A673 (cell line): ENCODE data around the gene CAB39. TPM values are rescaled to one million over a fixed set of nuclear protein-coding genes. Genes with fewer than 3 reads are reported as not detected.

Experiments used
- BruUV-seq: library from RNA; stranded (reverse); fragments of 400-500 nt; replicated peaks from 2 replicates; lab custom pipeline; 2021; lab: Mats Ljungman, UMichigan
- CTCF ChIA-PET: fragments of 300-600 bp; sonication (Branson Sonifier 250); formaldehyde crosslinking; loops from one replicate; lab custom pipeline; 2022; ENCODE audit warnings: antibody characterized with exemption; lab: Charles Lee
- POLR2A ChIA-PET: fragments of 300-600 bp; sonication (Branson Sonifier 250); formaldehyde crosslinking; loops from one replicate; lab custom pipeline; 2022; ENCODE audit warnings: antibody characterized with exemption; ENCODE audit not compliant: low non-redundant PET; lab: Charles Lee
- DNase-seq: peaks from one replicate; pipeline ENCODE4 v3.0.0-alpha.2; 2015; ENCODE audit warnings: low spot score
- H3K27ac ChIP-seq: fragments of 200-600 bp; sonication (generic); 2 replicates; pipeline ENCODE4 v1.5.1; 2016; ENCODE audit warnings: mixed run types, low read depth, mild to moderate bottlenecking, mixed read lengths, antibody characterized with exemption, low read length; ENCODE audit not compliant: poor library complexity, severe bottlenecking
- H3K27me3 ChIP-seq: fragments of 200-600 bp; sonication (generic); replicated peaks from 2 replicates; pipeline ENCODE4 v1.6.1; 2017; ENCODE audit warnings: mixed run types, low read depth, mild to moderate bottlenecking, mixed read lengths, antibody characterized with exemption, low read length; ENCODE audit not compliant: insufficient read depth, poor library complexity
- H3K36me3 ChIP-seq: fragments of 200-600 bp; sonication (generic); 2 replicates; pipeline ENCODE4 v1.6.1; 2016; ENCODE audit warnings: mixed run types, mild to moderate bottlenecking, mixed read lengths, antibody characterized with exemption, low read length; ENCODE audit not compliant: insufficient read depth, poor library complexity, severe bottlenecking
- H3K4me1 ChIP-seq: fragments of 200-600 bp; sonication (generic); 2 replicates; pipeline ENCODE4 v1.6.1; 2017; ENCODE audit warnings: mixed run types, mild to moderate bottlenecking, mixed read lengths, antibody characterized with exemption, low read length; ENCODE audit not compliant: insufficient read depth, poor library complexity, severe bottlenecking
- H3K4me3 ChIP-seq: fragments of 200-600 bp; sonication (generic); 2 replicates; pipeline ENCODE4 v1.5.1; 2016; ENCODE audit warnings: low read depth, mixed run types, mild to moderate bottlenecking, mixed read lengths, low read length; ENCODE audit not compliant: poor library complexity, severe bottlenecking
- H3K9me3 ChIP-seq: fragments of 200-600 bp; sonication (generic); 2 replicates; pipeline ENCODE4 v1.6.1; 2016; ENCODE audit warnings: mixed run types, low read depth, mild to moderate bottlenecking, mixed read lengths, antibody characterized with exemption, low read length; ENCODE audit not compliant: poor library complexity, severe bottlenecking
- CTCF ChIP-seq: fragments of 300-800, 200-600 bp; sonication (generic); conservative IDR thresholded peaks from 2 replicates; pipeline ENCODE4 v1.5.1; 2017; ENCODE audit warnings: low read depth, mild to moderate bottlenecking, antibody characterized with exemption, low read length, moderate library complexity, mixed read lengths
- EZH2 ChIP-seq: fragments of 200-600 bp; sonication (generic); IDR thresholded peaks from 2 replicates; pipeline ENCODE4 v1.6.1; 2017; ENCODE audit warnings: borderline replicate concordance, low read depth, mild to moderate bottlenecking, mixed read lengths, antibody characterized with exemption, low read length; ENCODE audit not compliant: poor library complexity, severe bottlenecking
- intact Hi-C: fragments of 100-400 bp; cut with micrococcal nuclease; formaldehyde crosslinking; loops from one replicate; pipeline ENCODE4 v1.10.0; 2022; ENCODE audit not compliant: unreplicated experiment
- total RNA-seq: library from RNA; stranded (reverse); gene quantifications from 2 replicates; pipeline ENCODE4 v1.2.3, GENCODE V29; 2021

CAB39 gene
- total RNA-seq, 1 experiment from 2014 or later = 58.2 TPM

GRCh38 chr2:230738391-230738811, 25.8 kb downstream of the CAB39 start:
- no peaks in the 10 kb centered on the region for H3K4me1 ChIP-seq
- intact Hi-C loops = no loop called here
- CTCF ChIA-PET = interaction anchor here (0.6 kb wide), 1 partner anchor 25 kb away, joined by 3 read pairs; no protein-coding TSS in a partner anchor
- H3K27me3 ChIP-seq = no peaks in the 10 kb centered on the region
- no peak overlapping the region for H3K4me3 ChIP-seq
- no peak for DNase-seq
- POLR2A ChIA-PET = no interaction called here
- no peaks in the 10 kb centered on the region for H3K9me3 ChIP-seq
- no peak overlapping the region for H3K27ac ChIP-seq
- H3K36me3 ChIP-seq = no peaks in the 10 kb centered on the region
- TF ChIP-seq EZH2 = no peak
- no peak for TF ChIP-seq CTCF
- no TSS peak for BruUV-seq

- ChIA-PET POLR2A (no interaction called here), CTCF (interaction anchor here (0.6 kb wide), 1 partner anchor 25 kb away, joined by 3 read pairs; no protein-coding TSS in a partner anchor)
- Histone ChIP-seq H3K9me3 (no peaks in the 10 kb centered on the region), H3K4me1 (no peaks in the 10 kb centered on the region), H3K4me3 (no peak overlapping the region), H3K36me3 (no peaks in the 10 kb centered on the region), H3K27me3 (no peaks in the 10 kb centered on the region), H3K27ac (no peak overlapping the region)
- BruUV-seq = no TSS peak
- intact Hi-C loops = no loop called here
- no peak for DNase-seq
- TF ChIP-seq EZH2 (no peak), CTCF (no peak)
Measured at GRCh38 chr2:230738924-230739323, 26.3 kb downstream of the CAB39 start.

GRCh38 chr2:230739961-230740360, 27.3 kb downstream of the CAB39 start:
- TF ChIP-seq CTCF (no peak), EZH2 (no peak)
- Histone ChIP-seq H3K27ac (no peak overlapping the region), H3K4me3 (no peak overlapping the region), H3K9me3 (no peaks in the 10 kb centered on the region), H3K36me3 (no peaks in the 10 kb centered on the region), H3K27me3 (no peaks in the 10 kb centered on the region), H3K4me1 (no peaks in the 10 kb centered on the region)
- ChIA-PET CTCF (no interaction called here), POLR2A (no interaction called here)
- no peak for DNase-seq
- intact Hi-C loops = no loop called here
- no TSS peak for BruUV-seq
